Suprapubic skin (tissue), 4 donors: ENCODE measurements around the gene ACOT12.

Experiments used
- EP300 ChIP-seq: sonication (generic); formaldehyde crosslinking; IDR thresholded peaks from one replicate; pipeline ENCODE4 v1.6.1; 2017; ENCODE audit warnings: antibody characterized with exemption
- POLR2A ChIP-seq, 2 donors: fragments of 450-650 bp; IDR thresholded peaks; one replicate each; pipeline ENCODE4 v1.6.1; 2017; ENCODE audit warnings: antibody characterized with exemption in 2 of 2, mild to moderate bottlenecking in 2 of 2, moderate library complexity in 2 of 2
- POLR2AphosphoS5 ChIP-seq, 3 donors: sonication (generic); formaldehyde crosslinking; IDR thresholded peaks; one replicate each; pipeline ENCODE4 v1.6.1; 2017; ENCODE audit warnings: antibody characterized with exemption in 3 of 3
- TF ChIP-seq, protein P1 (sequence below), 2 donors: fragments of 200-600 bp in 1 of 2; fragments of 450-650 bp in 1 of 2; sonication (generic) in 1 of 2; IDR thresholded peaks; one replicate each; pipeline ENCODE4 v1.5.1; 2016 to 2019; ENCODE audit warnings: antibody characterized with exemption in 2 of 2, mild to moderate bottlenecking in 1 of 2, moderate library complexity in 1 of 2

DNA sequence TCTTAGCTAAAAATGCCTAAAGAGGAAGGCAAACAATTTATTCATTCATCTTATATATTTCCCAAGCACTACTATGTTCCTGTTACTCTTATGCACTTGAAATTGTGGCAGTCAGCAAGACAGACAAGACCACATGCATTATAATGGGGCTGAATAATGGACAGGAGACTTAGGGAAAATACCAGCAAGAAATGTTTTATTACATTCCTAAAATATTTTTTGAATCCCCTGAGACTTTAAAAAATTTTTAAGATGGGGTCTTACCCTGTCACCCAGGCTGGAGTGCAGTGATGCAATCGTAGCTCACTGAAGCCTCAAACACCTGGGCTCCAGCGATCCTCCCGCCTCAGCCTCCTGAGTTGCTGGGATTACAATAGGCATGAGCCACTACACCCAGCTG is 79.4 kb downstream of the ACOT12 start:
- TF ChIP-seq, protein P1, sequence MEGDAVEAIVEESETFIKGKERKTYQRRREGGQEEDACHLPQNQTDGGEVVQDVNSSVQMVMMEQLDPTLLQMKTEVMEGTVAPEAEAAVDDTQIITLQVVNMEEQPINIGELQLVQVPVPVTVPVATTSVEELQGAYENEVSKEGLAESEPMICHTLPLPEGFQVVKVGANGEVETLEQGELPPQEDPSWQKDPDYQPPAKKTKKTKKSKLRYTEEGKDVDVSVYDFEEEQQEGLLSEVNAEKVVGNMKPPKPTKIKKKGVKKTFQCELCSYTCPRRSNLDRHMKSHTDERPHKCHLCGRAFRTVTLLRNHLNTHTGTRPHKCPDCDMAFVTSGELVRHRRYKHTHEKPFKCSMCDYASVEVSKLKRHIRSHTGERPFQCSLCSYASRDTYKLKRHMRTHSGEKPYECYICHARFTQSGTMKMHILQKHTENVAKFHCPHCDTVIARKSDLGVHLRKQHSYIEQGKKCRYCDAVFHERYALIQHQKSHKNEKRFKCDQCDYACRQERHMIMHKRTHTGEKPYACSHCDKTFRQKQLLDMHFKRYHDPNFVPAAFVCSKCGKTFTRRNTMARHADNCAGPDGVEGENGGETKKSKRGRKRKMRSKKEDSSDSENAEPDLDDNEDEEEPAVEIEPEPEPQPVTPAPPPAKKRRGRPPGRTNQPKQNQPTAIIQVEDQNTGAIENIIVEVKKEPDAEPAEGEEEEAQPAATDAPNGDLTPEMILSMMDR (IDR thresholded peaks at IDR 0.05) = no peak
- TF ChIP-seq POLR2A (IDR thresholded peaks at IDR 0.05) = no peak
- TF ChIP-seq EP300 = no peak
- TF ChIP-seq POLR2AphosphoS5 (IDR thresholded peaks at IDR 0.05) = no peak
